T-helper 2 cell (primary cell): Measurements from ENCODE around the gene LIFR.
A peak's percentile ranks its signal among the peaks of the same experiment; 100 is the strongest.
"Not testable (repeated sequence)": the region's sequence is repeated elsewhere in the genome, so short reads cannot be mapped to it uniquely, and the experiment has no call there.

Experiments
- DNase-seq, 5 experiments: peaks; one replicate each; pipeline versions ENCODE4 v3.0.0 to v3.0.0-alpha.2; 2012 to 2022
- total RNA-seq, 2 donors: gene quantifications; one replicate each; lab custom pipeline; 2026; lab: John Stamatoyannopoulos, UW

The LIFR gene
- total RNA-seq = 0 to 1.9 reads per million in 2 donors

GRCh38 chr5:38556599-38557307, at the start of gene LIFR:
Gene LIFR (minus strand): TSS chr5:38556646. CDS start chr5:38530647, 25,999 bp downstream.
- peak in 3 of 5 experiments; percentile 8 to 69 (median 9) for DNase-seq

GRCh38 chr5:38605610-38606009, 49.2 kb upstream of the LIFR start:
- DNase-seq = no peak

GRCh38 chr5:38603691-38604090, 47.2 kb upstream of the LIFR start:
- DNase-seq = no peak

GRCh38 chr5:38602641-38603040, 46.2 kb upstream of the LIFR start:
- DNase-seq = no peak

- no peak for DNase-seq
These were observed 45.4 kb upstream of the LIFR start for GRCh38 chr5:38601863-38602298.

GRCh38 chr5:38601133-38601862, 44.9 kb upstream of the LIFR start:
- no peak for DNase-seq

GRCh38 chr5:38600329-38601045, 44.0 kb upstream of the LIFR start:
- no peak for DNase-seq

GRCh38 chr5:38599751-38600150, 43.3 kb upstream of the LIFR start:
- not testable (repeated sequence) for DNase-seq

GRCh38 chr5:38598994-38599617, 42.7 kb upstream of the LIFR start:
- no peak for DNase-seq

- no peak for DNase-seq
These were observed 42.0 kb upstream of the LIFR start for GRCh38 chr5:38598296-38598993.

GRCh38 chr5:38596981-38597380, 40.5 kb upstream of the LIFR start:
- no peak for DNase-seq

- no peak for DNase-seq
These were observed 38.8 kb upstream of the LIFR start for GRCh38 chr5:38595132-38595745.

- no peak for DNase-seq
These were observed 37.5 kb upstream of the LIFR start for GRCh38 chr5:38593959-38594358.

GRCh38 chr5:38591523-38591849, 35.0 kb upstream of the LIFR start:
- no peak for DNase-seq

- no peak for DNase-seq
These were observed 34.5 kb upstream of the LIFR start for GRCh38 chr5:38590838-38591522.

GRCh38 chr5:38589629-38590028, 33.2 kb upstream of the LIFR start:
- no peak for DNase-seq

GRCh38 chr5:38585816-38586215, 29.4 kb upstream of the LIFR start:
- no peak for DNase-seq

GRCh38 chr5:38583500-38583899, 27.1 kb upstream of the LIFR start:
- DNase-seq = no peak

- no peak for DNase-seq
These were observed 26.5 kb upstream of the LIFR start for GRCh38 chr5:38582975-38583319.

- DNase-seq = no peak
These were observed 26.0 kb upstream of the LIFR start for GRCh38 chr5:38582293-38582974.

- DNase-seq = no peak
These were observed 25.2 kb upstream of the LIFR start for GRCh38 chr5:38581597-38581996.
